Panc1 (cell line): ENCODE data around the gene LUC7L2. TPM values are rescaled to one million over a fixed set of nuclear protein-coding genes. Genes with fewer than 3 reads are reported as not detected.

ENCODE experiments used
- ATAC-seq: fragments of 200-7000 bp; cut with Tn5 transposase; 2 replicates; pipeline ENCODE4 v1.9.1; 2020; ENCODE audit warnings: mild to moderate bottlenecking, moderate library complexity
- BruUV-seq: library from RNA; stranded (reverse); fragments of 400-500 nt; replicated peaks from 2 replicates; lab custom pipeline; 2021; lab: Mats Ljungman, UMichigan
- CTCF ChIA-PET: fragments of 300-600 bp; sonication (Branson Sonifier 250); formaldehyde crosslinking; loops from one replicate; lab custom pipeline; 2022; ENCODE audit warnings: antibody characterized with exemption; lab: Charles Lee
- POLR2A ChIA-PET: fragments of 300-600 bp; sonication (Branson Sonifier 250); formaldehyde crosslinking; loops from one replicate; lab custom pipeline; 2022; ENCODE audit warnings: antibody characterized with exemption; lab: Charles Lee
- DNase-seq: peaks from one replicate; pipeline ENCODE4 v3.0.0-alpha.2; 2010; ENCODE audit warnings: low read depth, low spot score
- H3K27ac ChIP-seq: 2 replicates; pipeline ENCODE4 v1.5.1; 2011; ENCODE audit warnings: mild to moderate bottlenecking, low read length, inconsistent platforms
- H3K27me3 ChIP-seq: fragments of 200-500 bp; sonication (Bioruptor generic); 2 replicates; pipeline ENCODE4 v1.6.0; 2014; ENCODE audit warnings: low read length, inconsistent platforms; ENCODE audit not compliant: control insufficient read depth, insufficient read depth
- H3K36me3 ChIP-seq: fragments of 200-500 bp; sonication (Bioruptor generic); 2 replicates; pipeline ENCODE4 v1.5.1; 2014; ENCODE audit warnings: inconsistent platforms, mild to moderate bottlenecking, low read length, moderate library complexity; ENCODE audit not compliant: control insufficient read depth, insufficient read depth
- H3K4me1 ChIP-seq: 2 replicates; pipeline ENCODE4 v1.5.1; 2011; ENCODE audit warnings: inconsistent platforms, mild to moderate bottlenecking, low read length, moderate library complexity; ENCODE audit not compliant: control insufficient read depth, insufficient read depth
- H3K4me3 ChIP-seq, 2 experiments: 2 replicates each; pipeline ENCODE4 v1.5.1; 2011 to 2012; ENCODE audit warnings: low read depth in 2 of 2, low read length in 2 of 2, mild to moderate bottlenecking in 2 of 2, inconsistent platforms in 1 of 2, moderate library complexity in 1 of 2
- H3K9me3 ChIP-seq: fragments of 200-500 bp; sonication (Bioruptor generic); 2 replicates; pipeline ENCODE4 v1.5.1; 2014; ENCODE audit warnings: low read depth, mild to moderate bottlenecking, inconsistent platforms, low read length, moderate library complexity; ENCODE audit not compliant: control insufficient read depth, insufficient read depth
- POLR2AphosphoS5 ChIP-seq: IDR thresholded peaks from 2 replicates; pipeline ENCODE4 v1.6.1; 2012; ENCODE audit warnings: mild to moderate bottlenecking, low read depth, low read length, moderate library complexity
- SIN3A ChIP-seq: IDR thresholded peaks from 2 replicates; pipeline ENCODE4 v1.6.1; 2012; ENCODE audit warnings: low read depth, mild to moderate bottlenecking, low read length, moderate library complexity, borderline replicate concordance; ENCODE audit not compliant: insufficient read depth
- TCF7L2 ChIP-seq: IDR thresholded peaks from 2 replicates; pipeline ENCODE4 v1.6.1; 2011; ENCODE audit warnings: mild to moderate bottlenecking, low read depth, low read length, inconsistent platforms
- in situ Hi-C: cut with HindIII; loops from 2 replicates; pipeline ENCODE4 v1.10.0; 2016; ENCODE audit warnings: low sequenced_read_pairs, low pct_unique_long_range_greater_than_20kb
- intact Hi-C: fragments of 100-400 bp; cut with micrococcal nuclease; formaldehyde crosslinking; loops from one replicate; pipeline ENCODE4 v1.10.0; 2022; ENCODE audit not compliant: unreplicated experiment
- total RNA-seq: library from RNA; stranded (reverse); gene quantifications from one replicate; pipeline ENCODE4 v1.2.1, GENCODE V29; 2021; ENCODE audit not compliant: unreplicated experiment
- TF ChIP-seq, protein P1 (sequence below), 2 experiments: IDR thresholded peaks; 2 replicates each; pipeline ENCODE4 v1.6.1; 2011 to 2012; ENCODE audit warnings: low read depth in 2 of 2, control low read depth in 1 of 2, low read length in 1 of 2, mild to moderate bottlenecking in 1 of 2, moderate library complexity in 1 of 2; ENCODE audit not compliant: insufficient read depth in 1 of 2
- TF ChIP-seq, protein P2 (sequence below): fragments of 450-650 bp; IDR thresholded peaks from 2 replicates; pipeline ENCODE4 v1.5.1; 2017; ENCODE audit warnings: mild to moderate bottlenecking

The LUC7L2 gene
- total RNA-seq, 1 experiment from 2014 or later = 110 TPM

DNA sequence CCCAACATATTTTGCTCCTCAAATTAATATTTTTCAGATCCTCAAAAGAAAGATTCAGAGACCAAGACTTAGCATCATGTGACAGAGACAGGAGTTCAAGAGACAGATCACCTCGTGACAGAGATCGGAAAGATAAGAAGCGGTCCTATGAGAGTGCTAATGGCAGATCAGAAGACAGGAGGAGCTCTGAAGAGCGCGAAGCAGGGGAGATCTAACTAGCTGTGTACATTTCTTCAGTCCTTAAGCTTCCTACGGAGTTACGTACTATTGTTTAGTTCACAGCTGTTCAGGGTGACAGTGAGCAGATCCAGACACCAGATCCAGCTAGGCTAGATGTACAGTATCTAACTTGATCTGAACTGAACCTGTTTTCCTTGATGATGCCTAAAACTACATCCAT is 62.4 kb downstream of the LUC7L2 start:
- intact Hi-C loops = no loop called here
- ATAC-seq = no peak
- in situ Hi-C loops = no loop called here
- TF ChIP-seq TCF7L2 (no peak), POLR2AphosphoS5 (no peak), SIN3A (no peak)
- TF ChIP-seq, protein P1, sequence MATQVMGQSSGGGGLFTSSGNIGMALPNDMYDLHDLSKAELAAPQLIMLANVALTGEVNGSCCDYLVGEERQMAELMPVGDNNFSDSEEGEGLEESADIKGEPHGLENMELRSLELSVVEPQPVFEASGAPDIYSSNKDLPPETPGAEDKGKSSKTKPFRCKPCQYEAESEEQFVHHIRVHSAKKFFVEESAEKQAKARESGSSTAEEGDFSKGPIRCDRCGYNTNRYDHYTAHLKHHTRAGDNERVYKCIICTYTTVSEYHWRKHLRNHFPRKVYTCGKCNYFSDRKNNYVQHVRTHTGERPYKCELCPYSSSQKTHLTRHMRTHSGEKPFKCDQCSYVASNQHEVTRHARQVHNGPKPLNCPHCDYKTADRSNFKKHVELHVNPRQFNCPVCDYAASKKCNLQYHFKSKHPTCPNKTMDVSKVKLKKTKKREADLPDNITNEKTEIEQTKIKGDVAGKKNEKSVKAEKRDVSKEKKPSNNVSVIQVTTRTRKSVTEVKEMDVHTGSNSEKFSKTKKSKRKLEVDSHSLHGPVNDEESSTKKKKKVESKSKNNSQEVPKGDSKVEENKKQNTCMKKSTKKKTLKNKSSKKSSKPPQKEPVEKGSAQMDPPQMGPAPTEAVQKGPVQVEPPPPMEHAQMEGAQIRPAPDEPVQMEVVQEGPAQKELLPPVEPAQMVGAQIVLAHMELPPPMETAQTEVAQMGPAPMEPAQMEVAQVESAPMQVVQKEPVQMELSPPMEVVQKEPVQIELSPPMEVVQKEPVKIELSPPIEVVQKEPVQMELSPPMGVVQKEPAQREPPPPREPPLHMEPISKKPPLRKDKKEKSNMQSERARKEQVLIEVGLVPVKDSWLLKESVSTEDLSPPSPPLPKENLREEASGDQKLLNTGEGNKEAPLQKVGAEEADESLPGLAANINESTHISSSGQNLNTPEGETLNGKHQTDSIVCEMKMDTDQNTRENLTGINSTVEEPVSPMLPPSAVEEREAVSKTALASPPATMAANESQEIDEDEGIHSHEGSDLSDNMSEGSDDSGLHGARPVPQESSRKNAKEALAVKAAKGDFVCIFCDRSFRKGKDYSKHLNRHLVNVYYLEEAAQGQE (IDR thresholded peaks at IDR 0.05; ENCODE audit: insufficient read depth in 1 of 2, low read depth in 2 of 2, low read length in 1 of 2) = no peak
- TF ChIP-seq, protein P2, sequence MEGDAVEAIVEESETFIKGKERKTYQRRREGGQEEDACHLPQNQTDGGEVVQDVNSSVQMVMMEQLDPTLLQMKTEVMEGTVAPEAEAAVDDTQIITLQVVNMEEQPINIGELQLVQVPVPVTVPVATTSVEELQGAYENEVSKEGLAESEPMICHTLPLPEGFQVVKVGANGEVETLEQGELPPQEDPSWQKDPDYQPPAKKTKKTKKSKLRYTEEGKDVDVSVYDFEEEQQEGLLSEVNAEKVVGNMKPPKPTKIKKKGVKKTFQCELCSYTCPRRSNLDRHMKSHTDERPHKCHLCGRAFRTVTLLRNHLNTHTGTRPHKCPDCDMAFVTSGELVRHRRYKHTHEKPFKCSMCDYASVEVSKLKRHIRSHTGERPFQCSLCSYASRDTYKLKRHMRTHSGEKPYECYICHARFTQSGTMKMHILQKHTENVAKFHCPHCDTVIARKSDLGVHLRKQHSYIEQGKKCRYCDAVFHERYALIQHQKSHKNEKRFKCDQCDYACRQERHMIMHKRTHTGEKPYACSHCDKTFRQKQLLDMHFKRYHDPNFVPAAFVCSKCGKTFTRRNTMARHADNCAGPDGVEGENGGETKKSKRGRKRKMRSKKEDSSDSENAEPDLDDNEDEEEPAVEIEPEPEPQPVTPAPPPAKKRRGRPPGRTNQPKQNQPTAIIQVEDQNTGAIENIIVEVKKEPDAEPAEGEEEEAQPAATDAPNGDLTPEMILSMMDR = no peak
- no peak overlapping the region for H3K4me3 ChIP-seq
- no peaks in the 10 kb centered on the region for H3K4me1 ChIP-seq
- no peaks in the 10 kb centered on the region for H3K27me3 ChIP-seq
- no peak for DNase-seq
- peaks cover 40% of the 10 kb centered on the region for H3K36me3 ChIP-seq
- no TSS peak for BruUV-seq
- H3K9me3 ChIP-seq = no peaks in the 10 kb centered on the region
- ChIA-PET POLR2A (no interaction called here), CTCF (no interaction called here)
- no peak overlapping the region for H3K27ac ChIP-seq

DNA sequence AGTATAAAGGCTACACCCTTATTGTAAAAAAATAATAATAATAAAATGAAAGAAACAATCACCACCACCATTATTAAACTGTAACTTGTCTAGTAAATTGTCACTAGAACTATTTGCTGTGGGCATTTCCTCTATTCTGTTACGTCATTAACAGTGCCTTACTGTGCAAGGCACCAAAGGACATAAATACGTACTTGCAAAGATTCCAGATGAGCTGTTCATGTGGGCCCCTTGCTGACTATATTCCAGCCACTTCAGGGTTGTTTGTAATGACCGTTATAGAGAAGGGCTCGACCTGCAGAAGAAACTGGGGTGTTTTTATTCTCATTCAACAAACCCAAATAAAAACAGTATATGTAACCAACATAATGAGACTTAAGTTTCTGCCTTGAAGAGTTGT is 63.4 kb downstream of the LUC7L2 start:
- H3K4me3 ChIP-seq = no peak overlapping the region
- no peak for DNase-seq
- no peak overlapping the region for H3K27ac ChIP-seq
- H3K36me3 ChIP-seq = peaks cover 31% of the 10 kb centered on the region
- ChIA-PET POLR2A (no interaction called here), CTCF (no interaction called here)
- no peaks in the 10 kb centered on the region for H3K9me3 ChIP-seq
- TF ChIP-seq SIN3A (no peak), POLR2AphosphoS5 (no peak), TCF7L2 (no peak)
- TF ChIP-seq, protein P1 (IDR thresholded peaks at IDR 0.05; ENCODE audit: insufficient read depth in 1 of 2, low read depth in 2 of 2, low read length in 1 of 2) = no peak
- TF ChIP-seq, protein P2 = no peak
- no peak for ATAC-seq
- no peaks in the 10 kb centered on the region for H3K27me3 ChIP-seq
- intact Hi-C loops = no loop called here
- no TSS peak for BruUV-seq
- no peaks in the 10 kb centered on the region for H3K4me1 ChIP-seq
- in situ Hi-C loops = no loop called here
